Activated CD8-positive, alpha-beta T cell treated with anti-CD3 and anti-CD28 coated beads for 36 hours (primary cell): Measurements from ENCODE around the gene CRMP1. TPM values are rescaled to one million over a fixed set of nuclear protein-coding genes. Genes with fewer than 3 reads are reported as not detected.
"Not testable (repeated sequence)": the region's sequence is repeated elsewhere in the genome, so short reads cannot be mapped to it uniquely, and the experiment has no call there.

Source experiments
- ATAC-seq: fragments of 200-7000 bp; cut with Tn5 transposase; one replicate; pipeline ENCODE4 v1.10.0; 2021; ENCODE audit warnings: mild to moderate bottlenecking, moderate library complexity
- CTCF ChIA-PET: fragments of 350-600 bp; sonication (Branson Sonifier 250); formaldehyde crosslinking; loops from one replicate; lab custom pipeline; 2021; ENCODE audit warnings: antibody characterized with exemption; lab: Charles Lee
- POLR2A ChIA-PET: fragments of 350-600 bp; sonication (Branson Sonifier 250); formaldehyde crosslinking; loops from one replicate; lab custom pipeline; 2021; ENCODE audit warnings: antibody characterized with exemption; lab: Charles Lee
- DNase-seq: peaks from one replicate; pipeline ENCODE4 v3.0.0-alpha.2; 2020
- H3K27ac Mint-ChIP-seq: one replicate; pipeline ENCODE4 v1.8.0; 2021; ENCODE audit warnings: mild to moderate bottlenecking, mixed read lengths
- H3K27me3 Mint-ChIP-seq: one replicate; pipeline ENCODE4 v1.8.0; 2021; ENCODE audit warnings: mixed read lengths
- H3K36me3 Mint-ChIP-seq: one replicate; pipeline ENCODE4 v1.8.0; 2021; ENCODE audit warnings: low read depth, mixed read lengths
- H3K4me1 Mint-ChIP-seq: one replicate; pipeline ENCODE4 v1.8.0; 2021; ENCODE audit warnings: low read depth, mixed read lengths
- H3K4me3 Mint-ChIP-seq: one replicate; pipeline ENCODE4 v1.8.0; 2021; ENCODE audit warnings: mild to moderate bottlenecking, moderate library complexity, mixed read lengths
- H3K9me3 Mint-ChIP-seq: one replicate; pipeline ENCODE4 v1.8.0; 2021; ENCODE audit warnings: mixed read lengths
- CTCF ChIP-seq: fragments of 200-600 bp; IDR thresholded peaks from one replicate; pipeline ENCODE4 v1.8.0; 2022; ENCODE audit warnings: antibody characterized with exemption, mild to moderate bottlenecking
- intact Hi-C: fragments of 100-400 bp; cut with micrococcal nuclease; formaldehyde crosslinking; loops from one replicate; pipeline ENCODE4 v1.10.0; 2022
- total RNA-seq, 2 experiments: library from RNA; stranded (reverse); gene quantifications; one replicate each; pipeline ENCODE4 v1.2.3, GENCODE V29; 2021

Gene CRMP1
- total RNA-seq, 2 experiments from 2014 or later: not detected

DNA sequence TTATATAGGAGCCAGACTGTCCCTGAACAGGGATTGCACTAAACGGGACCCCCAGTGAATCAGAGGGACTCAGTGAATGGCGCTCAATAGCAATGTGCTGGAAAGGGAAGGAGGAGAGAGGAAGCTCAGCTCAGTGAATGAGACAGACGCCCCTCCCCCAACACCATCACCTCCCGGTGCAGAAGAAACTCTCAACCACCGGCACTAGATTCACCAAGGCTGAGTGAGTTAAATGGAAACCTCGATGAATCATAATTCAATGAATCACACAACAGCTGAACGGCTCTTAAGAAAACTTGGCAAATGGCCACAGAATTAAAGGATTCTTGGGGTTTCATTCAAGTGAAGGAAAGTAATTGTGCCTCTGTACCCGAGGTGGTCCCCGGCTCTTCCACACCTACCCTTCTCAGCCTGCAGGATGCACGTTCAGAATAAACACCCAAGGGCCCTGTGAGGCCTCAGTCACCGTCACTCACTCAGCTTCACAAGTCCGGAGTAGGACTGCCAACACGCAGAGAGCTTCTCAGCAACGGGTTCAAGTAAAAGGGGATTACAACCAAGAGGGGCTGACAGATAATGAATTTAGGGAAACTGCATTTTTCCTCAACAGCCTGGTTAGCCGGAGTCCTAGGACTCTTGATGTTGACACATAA lies 29.3 kb downstream of the CRMP1 start:
- intact Hi-C loops: no loop called here
- peaks cover 10% of the 10 kb centered on the region for H3K27me3 Mint-ChIP-seq
- ChIA-PET CTCF (no interaction called here), POLR2A (interaction anchor here (0.8 kb wide), 1 partner anchor 9 kb away, joined by 3 read pairs; no protein-coding TSS in a partner anchor)
- peaks cover 24% of the 10 kb centered on the region for H3K4me1 Mint-ChIP-seq
- no peak overlapping the region for H3K4me3 Mint-ChIP-seq
- TF ChIP-seq CTCF: no peak
- H3K9me3 Mint-ChIP-seq: no peaks in the 10 kb centered on the region
- ATAC-seq (peak; percentile 95), DNase-seq (peak; percentile 86)
- H3K27ac Mint-ChIP-seq: peak overlapping the region; percentile 55
- no peaks in the 10 kb centered on the region for H3K36me3 Mint-ChIP-seq

DNA sequence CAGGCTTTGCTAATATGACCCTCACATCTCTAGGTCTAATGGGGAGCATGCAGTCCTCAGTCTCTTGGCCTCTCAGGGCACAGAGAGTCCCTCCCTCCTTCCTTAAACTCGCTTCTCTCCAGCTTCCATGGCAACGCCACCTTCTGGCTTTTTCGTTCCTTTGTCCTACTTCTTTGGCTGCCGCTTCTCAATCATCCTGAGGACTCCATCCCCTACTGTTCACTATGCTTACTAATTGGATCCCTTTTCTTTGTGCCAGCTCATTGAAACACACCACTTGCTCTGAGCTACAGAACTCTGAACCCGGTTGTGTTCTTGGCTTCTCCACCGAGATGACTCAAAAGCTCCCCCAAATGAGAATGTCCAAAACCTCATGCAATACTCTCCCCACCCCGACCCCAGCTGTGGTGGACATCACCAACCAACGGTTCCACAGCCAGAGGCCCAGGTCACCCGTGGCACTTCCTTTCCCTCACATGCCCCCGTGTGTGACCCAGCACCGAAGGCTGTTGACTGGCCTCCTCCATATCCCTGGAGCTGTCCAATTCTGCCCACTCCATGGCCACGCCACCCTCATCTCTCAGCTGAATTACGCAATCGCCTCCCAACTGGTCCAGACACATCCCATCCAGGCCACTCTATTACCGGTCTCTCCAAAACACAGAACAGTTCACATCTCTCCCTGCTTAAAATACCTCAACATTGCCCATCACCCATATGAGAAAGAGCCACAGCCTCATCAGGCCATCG lies 34.7 kb downstream of the CRMP1 start:
- DNase-seq (no peak), ATAC-seq (no peak)
- ChIA-PET POLR2A (no interaction called here), CTCF (no interaction called here)
- no peak overlapping the region for H3K4me3 Mint-ChIP-seq
- no peak for TF ChIP-seq CTCF
- H3K27ac Mint-ChIP-seq: no peak overlapping the region
- intact Hi-C loops: no loop called here
- no peaks in the 10 kb centered on the region for H3K9me3 Mint-ChIP-seq
- H3K27me3 Mint-ChIP-seq: peaks cover 3% of the 10 kb centered on the region
- H3K36me3 Mint-ChIP-seq: no peaks in the 10 kb centered on the region
- H3K4me1 Mint-ChIP-seq: peaks cover 2% of the 10 kb centered on the region

DNA sequence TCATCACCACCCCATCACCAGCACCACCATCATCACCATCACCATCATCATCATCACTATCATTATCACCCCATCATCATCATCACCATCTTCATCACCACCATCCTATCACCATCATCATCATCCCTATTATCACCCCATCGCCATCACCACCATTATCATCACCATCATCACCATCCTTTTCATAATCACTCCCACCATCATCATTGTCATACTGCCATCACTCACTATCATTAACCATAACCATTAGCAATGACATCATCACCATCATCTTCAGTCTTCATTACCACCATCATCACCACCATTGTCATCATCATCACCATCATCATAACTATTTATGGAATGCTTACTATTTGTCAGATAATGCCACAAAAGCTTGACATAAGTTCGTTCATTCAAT lies 35.7 kb downstream of the CRMP1 start:
- ChIA-PET POLR2A (no interaction called here), CTCF (no interaction called here)
- no peaks in the 10 kb centered on the region for H3K4me1 Mint-ChIP-seq
- ATAC-seq (no peak), DNase-seq (no peak)
- no peaks in the 10 kb centered on the region for H3K36me3 Mint-ChIP-seq
- no peaks in the 10 kb centered on the region for H3K9me3 Mint-ChIP-seq
- no peak overlapping the region for H3K27ac Mint-ChIP-seq
- H3K4me3 Mint-ChIP-seq: no peak overlapping the region
- peaks cover 2% of the 10 kb centered on the region for H3K27me3 Mint-ChIP-seq
- TF ChIP-seq CTCF: no peak
- intact Hi-C loops: no loop called here

GRCh38 chr4:5856362-5856761 lies 36.5 kb downstream of the CRMP1 start:
- H3K27ac Mint-ChIP-seq, DNase-seq, H3K4me3 Mint-ChIP-seq, intact Hi-C loops, H3K9me3 Mint-ChIP-seq, POLR2A ChIA-PET, H3K27me3 Mint-ChIP-seq, CTCF ChIA-PET, H3K36me3 Mint-ChIP-seq, H3K4me1 Mint-ChIP-seq, ATAC-seq: not testable (repeated sequence)

DNA sequence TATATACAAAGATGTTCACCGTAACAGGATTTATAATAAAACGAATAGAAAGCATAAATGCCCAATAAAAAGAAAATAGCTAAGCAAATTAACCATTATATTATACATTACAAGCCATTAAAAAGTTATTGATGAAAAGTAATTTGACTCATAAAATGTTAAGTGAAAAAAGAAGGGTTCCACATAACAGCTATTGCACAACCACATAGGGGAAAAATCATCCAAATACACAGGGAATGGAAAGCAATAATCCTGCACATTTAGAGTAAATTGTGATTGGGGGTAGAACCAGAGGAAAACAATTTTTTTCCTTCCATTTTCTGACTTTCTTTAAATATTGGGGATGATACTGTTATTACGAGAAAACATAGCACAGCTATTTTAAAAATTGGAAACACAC lies 38.0 kb downstream of the CRMP1 start:
- no peaks in the 10 kb centered on the region for H3K4me1 Mint-ChIP-seq
- ChIA-PET POLR2A (interaction anchor here (1.0 kb wide), 1 partner anchor 8 kb away, joined by 3 read pairs; no protein-coding TSS in a partner anchor), CTCF (interaction anchor here (0.7 kb wide), 1 partner anchor 9 kb away, joined by 3 read pairs; no protein-coding TSS in a partner anchor)
- intact Hi-C loops: no loop called here
- no peak for TF ChIP-seq CTCF
- peaks cover 3% of the 10 kb centered on the region for H3K27me3 Mint-ChIP-seq
- H3K4me3 Mint-ChIP-seq: no peak overlapping the region
- no peaks in the 10 kb centered on the region for H3K36me3 Mint-ChIP-seq
- H3K27ac Mint-ChIP-seq: no peak overlapping the region
- DNase-seq (no peak), ATAC-seq (no peak)
- H3K9me3 Mint-ChIP-seq: no peaks in the 10 kb centered on the region
